Activated CD4-positive, alpha-beta memory T cell treated with anti-CD3 and anti-CD28 coated beads for 36 hours (primary cell): ENCODE measurements around the gene CAPSL. TPM values are rescaled to one million over a fixed set of nuclear protein-coding genes. Genes with fewer than 3 reads are reported as not detected.
A peak's percentile ranks its signal among the peaks of the same experiment; 100 is the strongest.
"Not testable (repeated sequence)": the region's sequence is repeated elsewhere in the genome, so short reads cannot be mapped to it uniquely, and the experiment has no call there.

Source experiments
- CTCF ChIA-PET: fragments of 350-600 bp; sonication (Branson Sonifier 250); formaldehyde crosslinking; loops from one replicate; lab custom pipeline; 2021; ENCODE audit warnings: antibody characterized with exemption, inconsistent platforms; lab: Charles Lee
- POLR2A ChIA-PET: fragments of 350-600 bp; sonication (Branson Sonifier 250); formaldehyde crosslinking; loops from one replicate; lab custom pipeline; 2021; ENCODE audit warnings: antibody characterized with exemption; lab: Charles Lee
- DNase-seq: peaks from one replicate; pipeline ENCODE4 v3.0.0-alpha.2; 2020
- H3K27ac Mint-ChIP-seq: one replicate; pipeline ENCODE4 v1.8.0; 2021; ENCODE audit warnings: mixed read lengths
- H3K27me3 Mint-ChIP-seq: one replicate; pipeline ENCODE4 v1.8.0; 2021; ENCODE audit warnings: mixed read lengths
- H3K36me3 Mint-ChIP-seq: one replicate; pipeline ENCODE4 v1.8.0; 2021; ENCODE audit warnings: mixed read lengths
- H3K4me1 Mint-ChIP-seq: one replicate; pipeline ENCODE4 v1.8.0; 2021; ENCODE audit warnings: low read depth, mixed read lengths
- H3K4me3 Mint-ChIP-seq: one replicate; pipeline ENCODE4 v1.8.0; 2021; ENCODE audit warnings: mild to moderate bottlenecking, mixed read lengths
- H3K9me3 Mint-ChIP-seq: one replicate; pipeline ENCODE4 v1.8.0; 2021; ENCODE audit warnings: mixed read lengths
- intact Hi-C: fragments of 100-400 bp; cut with micrococcal nuclease; formaldehyde crosslinking; loops from one replicate; pipeline ENCODE4 v1.15.1; 2023
- total RNA-seq, 2 experiments: library from RNA; stranded (reverse); gene quantifications; one replicate each; pipeline ENCODE4 v1.2.3, GENCODE V29; 2021

Gene CAPSL
- total RNA-seq, 2 experiments from 2014 or later = 0.73 to 1.0 TPM

GRCh38 chr5:35856765-35857351, 81.6 kb downstream of the CAPSL start, which contains the start of gene IL7R:
IL7R (plus strand) TSS chr5:35856891; CDS start chr5:35856978, 87 bp downstream.
- CTCF ChIA-PET = interaction anchor here (0.6 to 5.1 kb wide), 10 partner anchors 18 to 79 kb away, joined by 3 to 26 read pairs (median 6); no protein-coding TSS in a partner anchor

GRCh38 chr5:35856186-35856764, 82.1 kb downstream of the CAPSL start:
- Mint-ChIP-seq H3K36me3 (peaks cover 79% of the 10 kb centered on the region), H3K27ac (peak overlapping the region; percentile 100), H3K4me1 (peaks cover 75% of the 10 kb centered on the region), H3K4me3 (peak overlapping the region; percentile 93)
- ChIA-PET CTCF (interaction anchor here (0.6 to 5.1 kb wide), 9 partner anchors 18 to 148 kb away, joined by 3 to 26 read pairs (median 5); no protein-coding TSS in a partner anchor), POLR2A (interaction anchor here (0.6 to 13.7 kb wide), 17 partner anchors 14 to 385 kb away, joined by 3 to 160 read pairs (median 7); partner anchors contain the start of gene NADK2)
- H3K27me3 Mint-ChIP-seq, H3K9me3 Mint-ChIP-seq: not testable (repeated sequence)
- intact Hi-C loops = loop anchor here (1.0 to 10.0 kb wide), 5 partner anchors 62 to 931 kb away; partner anchors contain the start of genes DNAJC21, LMBRD2 and SKP2
- peak; percentile 48 for DNase-seq

More at GRCh38 chr5:35856765-35857351, 81.6 kb downstream of the CAPSL start, which contains the start of gene IL7R:
- POLR2A ChIA-PET = interaction anchor here (0.6 to 13.7 kb wide), 17 partner anchors 13 to 79 kb away, joined by 3 to 160 read pairs (median 7); no protein-coding TSS in a partner anchor
- Mint-ChIP-seq H3K36me3 (peaks cover 85% of the 10 kb centered on the region), H3K4me1 (peaks cover 75% of the 10 kb centered on the region), H3K27me3 (no peaks in the 10 kb centered on the region), H3K9me3 (no peaks in the 10 kb centered on the region), H3K4me3 (peak within 1 kb of the TSS; percentile 93), H3K27ac (peak within 1 kb of the TSS; percentile 100)
- no peak for DNase-seq
- intact Hi-C loops = loop anchor here (1.0 to 10.0 kb wide), 14 partner anchors 20 to 932 kb away; partner anchors contain the start of genes DNAJC21, LMBRD2 and SKP2

GRCh38 chr5:35855187-35855586, 83.2 kb downstream of the CAPSL start:
- no peaks in the 10 kb centered on the region for H3K9me3 Mint-ChIP-seq
- H3K4me3 Mint-ChIP-seq = peak overlapping the region; percentile 93
- peak overlapping the region; percentile 100 for H3K27ac Mint-ChIP-seq
- ChIA-PET POLR2A (interaction anchor here (1.5 to 13.7 kb wide), 12 partner anchors 8 to 74 kb away, joined by 4 to 160 read pairs (median 11); no protein-coding TSS in a partner anchor), CTCF (interaction anchor here (1.2 to 5.4 kb wide), 3 partner anchors 69 to 77 kb away, joined by 5 to 42 read pairs (median 23); no protein-coding TSS in a partner anchor)
- peaks cover 68% of the 10 kb centered on the region for H3K36me3 Mint-ChIP-seq
- intact Hi-C loops = loop anchor here (2.0 to 10.0 kb wide), 3 partner anchors 204 to 930 kb away; partner anchors contain the start of genes DNAJC21, LMBRD2 and SKP2
- H3K27me3 Mint-ChIP-seq = no peaks in the 10 kb centered on the region
- no peak for DNase-seq
- peaks cover 75% of the 10 kb centered on the region for H3K4me1 Mint-ChIP-seq

Other genes with a start within 250 kb of the CAPSL start
- gene IL7R, start 81.7 kb downstream of the CAPSL start, total RNA-seq = 100 to 1,000 TPM; 163 to 169 TPM
- gene UGT3A1, start 52.8 kb upstream of the CAPSL start, total RNA-seq = not detected
- not detected for gene UGT3A2, start 128.3 kb upstream of the CAPSL start, total RNA-seq
- 10 to 100 TPM in 1 of 2 experiments, 1 to 10 TPM in 1; 8.1 to 10.0 TPM for gene LMBRD2, start 213.3 kb upstream of the CAPSL start, total RNA-seq
- gene SKP2, start 213.5 kb upstream of the CAPSL start, total RNA-seq = 10 to 100 TPM; 33.1 to 34.7 TPM